Cardiac muscle cell (in vitro differentiated cells and primary cell): ENCODE data around the gene RAB40B. TPM values are rescaled to one million over a fixed set of nuclear protein-coding genes. Genes with fewer than 3 reads are reported as not detected.
"Not testable (repeated sequence)": the region's sequence is repeated elsewhere in the genome, so short reads cannot be mapped to it uniquely, and the experiment has no call there.

Experiments
- DNase-seq, 2 donors: peaks; one replicate each; pipeline versions ENCODE4 v3.0.0 to v3.0.0-alpha.2; 2010 to 2017; ENCODE audit warnings: low read depth in 1 of 2, low spot score in 1 of 2
- H3K27ac ChIP-seq: fragments of 200-600 bp; sonication (generic); 2 replicates; pipeline ENCODE4 v1.5.1; 2016
- H3K27me3 ChIP-seq: fragments of 200-600 bp; sonication (generic); 2 replicates; pipeline ENCODE4 v1.6.0; 2016; ENCODE audit warnings: control low read depth
- H3K36me3 ChIP-seq: fragments of 200-600 bp; sonication (generic); 2 replicates; pipeline ENCODE4 v1.5.1; 2016; ENCODE audit warnings: control low read depth
- H3K4me1 ChIP-seq: fragments of 200-600 bp; sonication (generic); 2 replicates; pipeline ENCODE4 v1.8.1; 2017; ENCODE audit warnings: low read depth, mild to moderate bottlenecking, mixed run types
- H3K4me3 ChIP-seq: fragments of 200-600 bp; sonication (generic); 2 replicates; pipeline ENCODE4 v1.5.1; 2016; ENCODE audit warnings: mild to moderate bottlenecking
- H3K9me3 ChIP-seq: fragments of 200-600 bp; sonication (generic); 2 replicates; pipeline ENCODE4 v1.5.1; 2017; ENCODE audit warnings: low read depth, mild to moderate bottlenecking, control low read depth
- CTCF ChIP-seq: IDR thresholded peaks from 2 replicates; pipeline ENCODE4 v1.5.1; 2012; ENCODE audit warnings: low read depth, mild to moderate bottlenecking, low read length
- polyA plus RNA-seq: library from polyadenylated mRNA; unstranded; fragments of >200 nt; fragmentation: Nextera tagmentation; extraction: Ambion mirVana; gene quantifications from 2 replicates; pipeline ENCODE4 v1.2.1, GENCODE V29; 2016
- total RNA-seq: library from RNA; depleted of rRNA; stranded (reverse); fragments of >200 nt; gene quantifications from 2 replicates; pipeline ENCODE4 v1.2.3, GENCODE V29; 2016

The RAB40B gene
- 29.7 and 38.9 TPM in 2 replicates for total RNA-seq
- 28.9 and 42.8 TPM in 2 replicates for polyA plus RNA-seq

- TF ChIP-seq CTCF, result no peak
- DNase-seq, result peak; percentile 99
- H3K4me3 ChIP-seq, result peak within 1 kb of the TSS; percentile 85
- H3K9me3 ChIP-seq, result no peaks in the 10 kb centered on the region
- H3K4me1 ChIP-seq, result no peaks in the 10 kb centered on the region
- no peak within 1 kb of the TSS for H3K27ac ChIP-seq
- no peaks in the 10 kb centered on the region for H3K36me3 ChIP-seq
- H3K27me3 ChIP-seq, result peaks cover 33% of the 10 kb centered on the region
These were observed at the start of gene RAB40B for GRCh38 chr17:82698065-82698973. TSS of gene RAB40B (minus strand) at chr17:82698698. CDS start at chr17:82698596, 102 bp downstream.

GRCh38 chr17:82745524-82745923 is 47.0 kb upstream of the RAB40B start:
- H3K9me3 ChIP-seq, result no peaks in the 10 kb centered on the region
- no peak overlapping the region for H3K27ac ChIP-seq
- peaks cover 19% of the 10 kb centered on the region for H3K36me3 ChIP-seq
- TF ChIP-seq CTCF, result no peak
- no peaks in the 10 kb centered on the region for H3K27me3 ChIP-seq
- H3K4me3 ChIP-seq, result no peak overlapping the region
- DNase-seq, result no peak
- no peaks in the 10 kb centered on the region for H3K4me1 ChIP-seq

- not testable (repeated sequence) for H3K27ac ChIP-seq, H3K27me3 ChIP-seq, H3K4me3 ChIP-seq, DNase-seq, H3K4me1 ChIP-seq, H3K9me3 ChIP-seq
- H3K36me3 ChIP-seq, result peaks cover 25% of the 10 kb centered on the region
These were observed 46.2 kb upstream of the RAB40B start for GRCh38 chr17:82744736-82745135.

GRCh38 chr17:82743344-82744219 is 45.1 kb upstream of the RAB40B start:
- DNase-seq, result no peak
- peaks cover 27% of the 10 kb centered on the region for H3K36me3 ChIP-seq
- no peak overlapping the region for H3K4me3 ChIP-seq
- no peak overlapping the region for H3K27ac ChIP-seq
- H3K27me3 ChIP-seq, result no peaks in the 10 kb centered on the region
- no peak for TF ChIP-seq CTCF
- no peaks in the 10 kb centered on the region for H3K4me1 ChIP-seq
- H3K9me3 ChIP-seq, result no peaks in the 10 kb centered on the region

- no peak overlapping the region for H3K27ac ChIP-seq
- no peaks in the 10 kb centered on the region for H3K9me3 ChIP-seq
- no peaks in the 10 kb centered on the region for H3K4me1 ChIP-seq
- TF ChIP-seq CTCF, result no peak
- no peak for DNase-seq
- no peak overlapping the region for H3K4me3 ChIP-seq
- H3K36me3 ChIP-seq, result peaks cover 27% of the 10 kb centered on the region
- H3K27me3 ChIP-seq, result no peaks in the 10 kb centered on the region
These were observed 42.6 kb upstream of the RAB40B start for GRCh38 chr17:82740906-82741759.
